Hematopoietic multipotent progenitor cell treated with erythropoietin and hydrocortisone succinate and interleukin-3 and kit ligand, for 4 days (in vitro differentiated cells): ENCODE data around the gene DNASE1.
"Not testable (repeated sequence)": the region's sequence is repeated elsewhere in the genome, so short reads cannot be mapped to it uniquely, and the experiment has no call there.

Experiments
- DNase-seq: peaks from one replicate; pipeline ENCODE4 v3.0.0-alpha.2; 2015

Gene DNASE1

DNA sequence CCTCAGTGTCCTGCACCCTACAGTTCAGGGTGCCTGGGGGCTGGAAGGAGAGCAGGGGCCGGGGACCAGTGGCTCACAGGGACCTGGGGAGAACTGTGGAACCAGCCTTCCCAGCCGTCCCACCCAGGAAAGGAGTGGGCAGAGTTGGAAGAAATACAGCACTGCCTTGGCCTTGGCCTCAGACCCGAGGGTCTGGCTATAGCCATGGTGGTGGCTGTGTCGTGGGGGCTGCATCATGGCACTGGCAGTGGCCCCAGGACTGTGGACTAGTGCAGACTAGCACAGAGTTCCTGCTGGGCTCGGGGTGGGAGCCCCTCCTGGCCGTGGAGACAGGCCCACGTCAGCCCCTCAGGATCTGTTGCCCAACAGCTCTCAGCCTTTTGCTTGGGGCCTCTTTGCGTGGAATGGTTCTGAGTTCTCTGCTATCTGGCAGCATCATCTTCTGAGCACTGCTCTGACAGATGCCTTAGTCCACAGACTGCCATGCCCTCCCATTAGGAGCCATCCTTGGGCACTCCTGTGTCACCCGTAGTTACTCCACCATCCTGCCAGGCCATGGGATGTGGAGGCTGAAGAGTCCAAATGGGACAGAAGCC lies 12.6 kb upstream of the DNASE1 start:
- no peak for DNase-seq

DNA sequence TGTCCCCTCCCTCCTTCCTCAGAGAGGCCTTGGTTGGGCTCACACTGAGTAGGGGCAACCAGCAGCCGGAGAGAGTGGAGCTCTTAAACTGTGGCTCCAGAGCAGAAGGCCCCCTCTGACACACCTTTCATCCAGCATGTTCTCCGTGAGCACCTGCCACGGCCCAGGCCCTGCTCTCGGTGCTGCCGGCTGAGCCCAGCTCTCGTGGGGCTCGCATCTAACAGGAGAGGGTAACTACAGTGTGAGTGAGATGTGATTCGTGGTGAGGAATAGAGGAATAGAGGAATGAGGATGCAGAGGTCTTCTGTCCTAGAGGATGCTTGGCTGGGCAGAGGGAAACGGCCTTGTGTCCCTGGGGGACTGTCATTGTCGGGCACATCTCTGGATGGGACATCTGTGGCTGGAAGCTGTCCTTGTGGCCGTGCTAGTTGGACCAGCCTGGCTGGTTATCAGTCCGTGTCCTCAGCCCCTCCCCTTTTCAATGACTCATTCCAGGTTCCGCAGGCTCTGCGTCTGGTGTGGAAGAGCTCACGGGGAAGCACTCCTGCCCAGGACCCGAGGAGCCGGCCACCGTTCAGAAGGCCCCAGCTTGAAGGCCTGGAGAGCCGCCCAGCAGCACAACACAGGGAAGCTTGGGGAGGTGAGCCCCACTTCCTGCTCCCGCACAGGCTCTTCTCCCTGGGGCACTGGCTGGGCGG lies 11.9 kb upstream of the DNASE1 start:
- peak; percentile 25 for DNase-seq

DNA sequence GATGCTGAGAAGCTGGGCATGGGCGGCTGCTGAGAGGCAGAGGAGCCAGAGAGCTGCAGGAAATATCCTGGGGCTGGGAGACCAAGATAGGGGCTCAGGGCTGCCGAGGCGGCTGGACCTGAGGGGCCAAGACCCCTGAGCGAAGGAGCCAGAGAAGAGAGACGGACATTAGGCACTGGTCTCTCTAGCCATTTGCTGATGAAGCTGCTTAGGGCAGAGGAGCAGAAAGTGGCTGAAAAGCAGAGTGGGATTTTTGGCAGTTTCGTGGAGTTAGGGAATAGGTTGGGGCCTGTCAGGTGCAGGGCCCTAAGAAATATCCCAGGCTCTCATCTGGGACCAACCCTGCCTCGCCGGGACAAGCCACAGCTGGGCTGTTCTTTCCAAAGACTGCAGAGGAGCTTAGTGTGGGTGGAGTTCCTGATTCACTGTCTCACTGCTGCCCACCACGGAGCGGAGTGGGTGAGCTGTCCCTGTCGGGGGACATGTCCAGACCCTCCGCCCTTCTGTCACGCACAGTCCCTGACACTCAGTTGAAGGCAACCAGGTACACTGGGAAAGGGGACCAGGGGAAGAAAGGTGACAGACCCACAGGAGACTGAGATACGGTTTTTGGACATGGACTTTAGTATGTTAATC lies 11.3 kb upstream of the DNASE1 start:
- DNase-seq: no peak

DNA sequence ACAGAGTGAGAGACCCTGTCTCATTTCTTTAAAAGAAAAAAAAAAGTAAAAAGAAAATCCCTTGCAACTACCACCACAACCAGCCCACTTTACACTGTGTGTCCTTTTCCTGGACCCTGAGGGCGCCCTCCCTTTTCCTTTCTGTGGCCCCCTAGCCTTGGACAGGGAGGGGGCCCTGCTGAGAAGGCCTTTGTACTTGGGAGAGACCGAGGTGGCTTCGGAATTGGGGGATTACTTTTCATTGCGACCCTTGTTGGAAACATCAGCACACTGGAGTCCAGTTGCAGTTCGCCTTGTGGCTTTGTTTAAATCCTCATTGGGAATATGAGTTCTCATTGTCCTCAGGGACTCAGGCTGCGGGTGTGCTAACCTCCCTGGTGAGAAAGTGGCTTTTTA lies 9.4 kb upstream of the DNASE1 start:
- no peak for DNase-seq

DNA sequence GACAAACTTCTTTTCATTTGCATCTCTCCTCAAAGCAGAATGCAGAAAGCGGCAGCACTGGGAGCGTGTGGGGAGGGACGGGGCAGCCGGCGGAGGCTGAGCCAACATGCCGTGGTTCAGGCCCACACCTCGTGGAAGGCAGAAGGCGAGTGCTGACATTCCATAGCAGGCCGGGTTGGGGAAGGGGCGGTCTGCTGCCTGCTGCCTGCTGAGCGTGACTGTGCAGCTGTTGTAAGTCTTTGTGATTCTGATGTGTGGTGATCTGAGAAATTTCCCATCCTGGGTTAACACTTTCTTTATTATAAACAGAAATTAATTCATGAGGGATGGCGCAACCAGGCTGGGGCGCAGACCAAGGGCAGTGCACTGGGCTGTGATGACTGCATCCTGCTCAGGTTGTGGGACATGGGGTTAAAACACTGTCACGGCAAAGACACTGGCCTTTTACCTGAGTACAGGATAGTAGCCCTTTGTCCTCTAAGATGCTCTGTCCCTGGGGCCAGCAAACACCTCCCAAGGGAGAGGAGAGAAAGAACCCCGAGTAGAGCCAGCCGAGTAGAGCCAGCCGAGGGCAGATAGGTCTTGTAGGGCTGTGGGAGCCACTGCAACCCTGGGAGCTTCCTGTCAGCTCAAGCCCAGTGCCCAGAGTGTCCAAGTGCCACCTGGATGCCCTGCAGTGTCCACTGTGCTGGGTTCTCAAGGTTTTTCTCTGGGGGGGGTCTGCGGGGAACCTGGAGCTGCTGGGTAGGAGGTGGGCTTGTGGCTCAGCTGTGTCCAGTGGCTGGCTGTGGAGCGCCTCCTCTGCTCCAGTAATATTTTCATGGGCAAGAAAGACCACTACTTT lies 8.8 kb upstream of the DNASE1 start:
- DNase-seq: no peak

DNA sequence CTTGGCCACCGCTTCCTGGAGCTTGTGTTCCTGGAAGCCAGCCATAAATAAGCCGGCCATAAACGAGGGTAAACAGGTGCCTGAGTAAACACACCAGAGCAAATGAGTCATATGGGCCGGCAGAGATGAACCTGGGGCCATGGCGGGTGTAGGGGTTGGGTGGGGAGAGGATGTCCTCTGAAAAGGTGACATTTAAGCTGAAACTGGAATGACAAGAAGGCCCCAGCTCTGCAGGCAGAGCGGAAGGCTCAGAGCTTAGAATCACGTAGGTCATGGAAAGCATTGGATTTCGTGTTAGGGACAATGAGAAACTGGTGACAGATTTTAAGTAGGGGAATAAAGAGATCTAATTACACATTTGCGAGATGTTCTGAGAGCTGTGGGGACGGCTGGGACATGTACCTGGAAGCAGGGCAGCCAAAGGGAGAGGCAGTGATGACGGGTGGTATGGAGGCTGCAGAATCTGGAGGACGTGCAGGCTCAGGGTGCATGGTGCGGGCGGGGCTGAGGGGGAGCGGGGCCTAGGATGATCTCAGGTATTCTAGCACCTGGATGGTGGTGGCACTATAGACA lies 8.1 kb upstream of the DNASE1 start:
- no peak for DNase-seq

DNA sequence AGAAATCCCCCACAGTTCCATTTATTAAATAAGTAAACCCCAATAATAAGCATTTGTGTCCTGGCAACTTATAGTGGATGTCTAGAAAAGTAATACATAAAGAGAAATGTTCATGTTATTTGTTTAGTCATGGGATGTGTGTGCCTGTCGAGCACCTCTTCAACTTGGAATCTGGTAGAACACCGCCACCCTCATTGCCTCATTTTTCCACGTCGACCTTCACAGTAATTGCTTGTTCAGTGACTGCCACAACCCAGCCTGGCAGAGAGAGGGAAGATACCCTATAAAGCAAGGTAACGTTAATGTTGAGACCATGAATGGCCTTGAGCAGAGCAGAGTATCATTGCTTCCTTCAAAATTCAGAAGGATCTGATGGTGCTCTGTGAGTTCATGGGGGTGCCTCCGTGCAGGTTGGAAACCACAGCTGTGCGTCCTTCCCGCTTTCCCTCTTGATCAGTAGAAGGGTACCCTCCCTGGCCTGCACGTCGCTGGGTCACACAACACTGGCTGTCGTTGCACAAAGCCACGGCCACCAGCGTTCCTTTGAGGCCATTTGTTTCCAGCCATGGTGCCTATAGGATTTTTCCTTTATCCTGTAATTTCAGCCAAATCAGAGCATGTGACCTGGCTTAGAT lies 3.7 kb upstream of the DNASE1 start:
- DNase-seq: no peak

DNA sequence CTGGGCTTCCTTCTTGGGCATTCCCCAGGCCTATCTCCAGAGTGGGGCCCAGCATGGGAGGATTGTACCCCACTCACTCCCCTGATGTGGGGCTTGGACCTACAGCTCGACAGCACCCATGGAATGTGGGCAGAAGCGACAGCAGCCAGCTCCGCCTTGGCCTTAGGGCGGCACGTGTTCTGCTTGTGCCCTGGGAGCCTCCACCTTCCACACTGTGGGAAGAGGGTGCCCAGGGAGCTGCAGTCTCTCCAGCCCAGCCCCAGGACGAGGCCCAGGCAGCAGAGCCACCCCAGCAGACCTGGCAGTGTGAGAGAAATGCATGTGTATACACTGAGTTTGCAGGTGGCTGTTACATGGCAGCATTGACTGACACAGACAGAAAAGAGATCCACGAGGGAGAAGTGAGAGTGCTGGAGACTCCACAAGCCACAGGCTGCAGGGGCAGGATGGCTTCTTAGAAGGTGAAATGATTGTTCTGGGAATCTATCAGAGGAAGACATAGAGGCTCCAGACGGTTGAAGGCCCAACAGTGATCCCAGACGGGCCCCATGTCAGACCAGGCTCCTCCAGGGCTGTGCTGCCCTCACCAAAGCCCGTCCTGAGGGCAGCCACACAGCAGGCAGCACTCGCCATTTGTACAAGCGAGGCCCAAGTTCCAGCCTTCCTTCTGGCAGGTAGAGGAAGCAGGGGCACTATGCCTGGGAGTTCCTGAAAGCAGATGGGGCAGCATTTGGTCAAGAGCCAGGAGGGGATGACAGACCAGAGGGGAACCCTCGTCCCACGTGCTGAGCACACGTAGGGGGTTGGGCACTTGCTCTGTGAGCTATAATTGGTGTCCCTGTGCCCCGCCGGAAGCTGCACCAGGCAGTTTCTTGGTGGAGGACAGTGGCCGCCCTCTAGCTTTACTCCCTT lies 2.8 kb upstream of the DNASE1 start:
- DNase-seq: no peak

DNA sequence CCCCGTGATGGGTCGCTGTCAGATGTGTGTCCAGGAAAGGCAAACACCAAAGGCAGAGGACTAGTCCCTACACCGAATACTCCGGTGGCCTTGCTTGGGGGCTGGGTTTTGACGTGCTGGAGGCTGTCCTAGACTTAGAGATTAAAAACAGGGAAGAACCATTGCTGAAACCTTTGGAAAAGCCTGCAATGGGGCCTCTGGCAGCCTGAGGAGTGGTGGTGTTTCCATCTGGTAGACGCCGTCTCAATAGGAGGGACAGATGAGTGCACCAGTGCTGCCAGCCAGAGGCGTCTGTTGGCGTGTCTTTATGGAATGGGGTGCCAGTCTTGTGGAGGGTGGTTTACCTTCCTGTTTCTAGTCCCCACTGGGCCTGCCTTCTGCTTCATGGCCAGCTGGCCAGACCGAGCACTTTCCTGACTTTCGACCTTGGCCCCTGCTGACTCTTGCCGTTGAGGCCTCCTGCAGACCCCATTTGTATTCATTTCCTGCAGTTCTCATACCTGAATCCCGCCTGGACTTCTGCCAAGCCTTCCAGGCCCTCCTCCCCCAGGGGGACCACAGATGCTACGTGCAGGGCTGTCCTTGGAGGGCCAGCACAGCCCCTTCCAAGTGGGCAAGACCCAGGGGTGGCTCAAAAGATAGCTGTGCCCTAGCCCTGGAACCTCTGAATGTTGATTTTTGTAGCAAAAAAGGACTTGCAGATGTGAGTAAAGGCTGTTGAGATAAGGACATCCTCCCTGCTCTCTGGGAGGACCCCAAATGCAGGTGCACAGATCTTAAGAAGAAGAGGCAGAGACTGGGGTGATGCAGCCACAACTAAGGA lies 1.9 kb upstream of the DNASE1 start:
- no peak for DNase-seq

DNA sequence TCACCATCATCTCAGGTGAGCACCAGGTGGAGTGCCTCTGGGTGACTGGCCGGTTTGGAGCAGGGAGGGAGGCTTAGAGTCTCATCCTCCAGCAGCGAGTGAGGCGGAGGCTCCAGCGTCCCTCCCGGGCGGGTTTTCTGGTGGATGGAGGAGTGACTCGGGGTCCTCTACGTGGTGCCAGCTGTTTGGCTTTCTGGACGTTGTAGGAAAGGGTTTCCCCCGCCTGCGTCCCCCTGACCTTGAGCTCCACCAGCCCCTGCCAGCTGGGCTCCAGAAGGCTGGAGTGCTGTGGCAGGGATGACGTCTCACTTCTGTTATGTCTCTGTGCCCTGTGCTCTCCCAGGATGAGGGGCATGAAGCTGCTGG lies 522 bp downstream of the DNASE1 start:
- no peak for DNase-seq

DNA sequence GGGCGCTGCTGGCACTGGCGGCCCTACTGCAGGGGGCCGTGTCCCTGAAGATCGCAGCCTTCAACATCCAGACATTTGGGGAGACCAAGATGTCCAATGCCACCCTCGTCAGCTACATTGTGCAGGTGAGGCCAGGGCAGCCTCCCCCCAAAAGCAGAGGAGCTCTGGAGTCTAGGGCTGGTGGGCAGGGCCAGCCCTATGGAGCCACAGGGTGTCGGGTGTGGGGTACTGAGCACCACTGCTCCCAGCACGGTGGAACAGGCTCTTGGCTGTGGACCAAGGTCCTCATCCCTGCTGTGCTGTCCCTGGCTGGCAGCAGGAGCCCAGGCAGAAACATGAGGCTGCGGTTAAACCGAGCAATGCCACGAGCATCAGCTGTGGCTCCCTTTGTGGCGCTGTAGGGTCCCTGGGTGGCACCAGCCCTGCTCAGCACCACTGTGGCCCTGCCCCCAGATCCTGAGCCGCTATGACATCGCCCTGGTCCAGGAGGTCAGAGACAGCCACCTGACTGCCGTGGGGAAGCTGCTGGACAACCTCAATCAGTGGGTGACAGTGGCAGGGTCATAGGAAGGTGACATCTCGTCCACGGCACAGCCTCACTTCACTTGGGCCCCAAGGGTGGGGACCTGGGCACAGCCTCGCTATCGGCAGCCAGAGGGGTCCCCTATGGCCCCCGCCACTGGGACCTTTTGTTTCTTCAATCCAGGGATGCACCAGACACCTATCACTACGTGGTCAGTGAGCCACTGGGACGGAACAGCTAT lies 1.1 kb downstream of the DNASE1 start:
- no peak for DNase-seq

DNA sequence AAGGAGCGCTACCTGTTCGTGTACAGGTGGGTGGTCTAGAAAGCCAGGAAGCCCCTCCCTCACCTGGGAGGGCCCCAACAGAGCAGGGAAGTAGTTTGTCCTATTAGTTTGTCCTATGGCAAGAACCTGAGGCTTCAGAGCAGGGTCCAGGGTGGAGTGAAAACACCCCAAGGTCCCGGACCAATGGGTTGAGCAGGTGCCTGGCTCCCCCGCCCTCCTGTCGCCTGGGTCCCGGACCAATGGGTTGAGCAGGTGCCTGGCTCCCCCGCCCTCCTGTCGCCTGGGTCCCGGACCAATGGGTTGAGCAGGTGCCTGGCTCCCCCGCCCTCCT lies 1.6 kb downstream of the DNASE1 start:
- DNase-seq: not testable (repeated sequence)

DNA sequence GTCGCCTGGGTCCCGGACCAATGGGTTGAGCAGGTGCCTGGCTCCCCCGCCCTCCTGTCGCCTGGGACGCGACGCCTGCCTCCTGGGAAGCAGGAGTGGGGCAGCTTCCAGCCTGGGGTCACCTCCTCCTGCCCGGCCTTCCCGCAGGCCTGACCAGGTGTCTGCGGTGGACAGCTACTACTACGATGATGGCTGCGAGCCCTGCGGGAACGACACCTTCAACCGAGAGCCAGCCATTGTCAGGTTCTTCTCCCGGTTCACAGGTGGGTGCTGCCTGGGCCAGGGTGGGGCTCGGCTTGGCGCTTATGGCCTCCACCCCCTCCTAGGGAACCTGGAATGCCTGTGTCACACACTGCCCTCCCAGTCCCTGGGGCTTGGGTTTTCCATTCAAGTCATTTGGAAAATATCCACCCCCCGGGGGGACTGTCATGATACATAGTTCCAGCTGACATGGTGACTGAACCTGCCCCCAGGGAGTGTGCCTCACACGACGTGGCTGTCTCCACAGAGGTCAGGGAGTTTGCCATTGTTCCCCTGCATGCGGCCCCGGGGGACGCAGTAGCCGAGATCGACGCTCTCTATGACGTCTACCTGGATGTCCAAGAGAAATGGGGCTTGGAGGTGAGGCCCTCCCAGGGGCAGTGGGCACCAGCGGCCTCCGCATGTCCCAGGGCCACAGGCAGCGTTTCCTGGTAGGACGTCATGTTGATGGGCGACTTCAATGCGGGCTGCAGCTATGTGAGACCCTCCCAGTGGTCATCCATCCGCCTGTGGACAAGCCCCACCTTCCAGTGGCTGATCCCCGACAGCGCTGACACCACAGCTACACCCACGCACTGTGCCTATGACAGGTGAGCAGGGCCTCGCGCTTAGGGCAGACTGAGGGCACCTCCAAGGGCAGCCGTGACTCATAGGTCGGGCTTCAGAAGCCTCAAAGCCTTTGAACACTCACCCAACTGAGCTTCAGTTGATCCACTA lies 2.3 kb downstream of the DNASE1 start:
- DNase-seq: no peak

DNA sequence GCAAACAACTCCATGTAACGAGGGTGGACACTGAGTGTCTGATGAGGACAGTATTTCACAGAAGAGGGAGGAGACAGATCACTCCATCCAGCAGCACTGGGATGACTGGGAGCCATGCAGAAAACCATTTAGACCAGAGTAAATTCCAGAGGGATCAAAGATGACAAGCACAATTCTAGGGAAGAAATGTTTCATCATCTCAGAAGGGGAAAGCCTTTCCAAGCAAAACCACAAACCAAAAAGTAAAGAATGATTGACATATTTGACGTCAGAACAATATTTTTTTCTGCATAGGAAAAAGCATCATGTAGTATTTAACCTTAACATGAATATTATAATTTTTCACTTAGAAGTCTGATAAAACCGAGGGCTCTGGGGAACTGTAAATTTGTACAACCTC lies 4.8 kb downstream of the DNASE1 start:
- DNase-seq: no peak

DNA sequence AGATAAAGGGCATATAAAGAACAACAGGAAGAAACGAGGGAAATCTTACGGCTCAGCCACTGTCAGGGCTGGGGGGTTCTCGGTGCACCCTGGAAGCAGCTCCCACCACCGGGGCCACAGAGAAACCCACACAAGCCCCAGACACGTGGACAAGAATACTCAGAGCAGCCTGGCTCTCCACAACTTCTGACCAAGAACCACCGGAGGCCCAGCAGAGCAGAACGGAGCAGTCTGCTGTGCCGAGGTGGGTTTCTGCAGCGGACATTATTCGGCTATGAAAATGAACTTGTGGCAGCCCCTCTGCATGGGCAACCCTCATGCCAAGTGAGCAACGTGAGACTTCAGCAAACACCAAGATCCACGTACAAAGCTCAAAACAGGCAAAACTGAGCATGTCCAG lies 6.8 kb downstream of the DNASE1 start:
- no peak for DNase-seq

DNA sequence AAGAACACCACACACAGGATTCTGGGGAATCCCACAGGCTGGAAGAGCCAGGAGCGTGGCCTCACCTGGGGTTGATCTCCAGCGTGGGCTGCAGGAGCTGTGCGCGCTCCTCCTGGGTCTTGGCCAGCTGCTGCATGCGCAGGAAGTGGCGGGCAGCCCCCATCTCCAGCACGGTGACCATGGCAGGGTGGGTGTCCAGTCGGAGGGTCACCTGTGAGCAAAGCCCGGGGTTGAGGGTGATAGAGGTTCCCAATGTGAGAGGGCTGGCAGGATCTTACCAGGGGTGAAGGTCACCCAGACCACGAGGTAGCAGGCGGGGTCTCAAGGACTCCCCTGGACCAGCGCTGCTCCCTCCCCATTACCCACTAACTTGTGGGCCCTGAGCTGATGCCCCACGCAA lies 7.4 kb downstream of the DNASE1 start:
- no peak for DNase-seq

DNA sequence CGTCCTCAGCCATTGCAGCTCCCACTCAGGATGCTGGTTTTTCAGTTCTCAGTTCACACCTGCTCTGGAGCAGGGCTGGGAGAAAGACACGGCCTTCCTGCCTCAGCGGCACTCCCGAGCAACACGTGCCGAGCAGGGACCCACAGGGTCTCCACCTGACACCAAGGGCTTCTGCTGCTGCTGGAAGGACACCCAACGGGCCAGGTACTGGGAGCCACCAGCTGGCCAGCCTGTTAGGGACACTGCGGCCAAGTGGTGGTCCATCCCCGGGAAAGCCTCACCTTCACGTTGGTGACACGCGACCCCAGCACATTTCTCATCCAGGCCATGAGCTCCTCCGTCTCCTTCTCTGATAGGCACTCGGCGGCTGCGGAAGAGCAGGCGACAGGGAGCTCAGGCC lies 8.1 kb downstream of the DNASE1 start:
- no peak for DNase-seq

DNA sequence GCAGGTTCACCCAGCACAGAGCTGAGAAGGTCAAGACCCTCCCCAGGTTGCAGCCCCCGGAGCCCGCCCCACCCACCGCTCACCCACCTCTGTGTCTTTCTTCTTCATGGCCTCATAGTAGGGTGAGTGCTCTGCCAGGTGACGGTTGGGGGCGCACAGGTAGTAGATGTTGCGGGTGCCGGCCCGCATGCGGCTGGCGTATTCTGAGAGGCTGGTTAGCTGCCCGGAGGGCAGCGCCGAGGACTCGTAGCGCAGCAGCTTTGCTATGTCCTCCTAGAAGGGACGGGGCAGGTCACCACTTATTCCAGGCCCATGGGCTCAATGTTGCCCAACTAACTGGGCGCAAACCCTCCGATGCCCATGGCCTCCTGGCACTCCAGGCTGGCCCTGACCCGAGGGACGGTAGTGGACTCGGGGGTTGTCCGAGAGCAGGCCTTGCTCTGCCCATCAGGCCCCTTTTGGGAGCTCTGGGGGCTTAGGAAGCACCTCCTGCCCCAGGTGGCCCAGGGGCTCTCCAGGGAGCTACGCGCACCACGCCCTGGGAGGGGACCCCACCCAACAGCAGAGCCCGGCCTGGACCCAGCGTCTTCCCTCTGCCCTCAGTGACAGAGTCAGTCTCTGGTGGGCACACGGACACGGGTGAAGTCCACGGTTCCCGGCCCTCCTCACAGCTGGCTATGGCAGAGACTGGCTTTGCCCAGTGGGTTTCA lies 9.9 kb downstream of the DNASE1 start:
- no peak for DNase-seq
